H9 (cell line): ENCODE data around the gene LMO1. TPM values are rescaled to one million over a fixed set of nuclear protein-coding genes. Genes with fewer than 3 reads are reported as not detected.

Source experiments
- DNase-seq: peaks from one replicate; pipeline ENCODE4 v3.0.0-alpha.2; 2017
- H2AFZ ChIP-seq: one replicate; pipeline ENCODE4 v1.6.1; 2013; ENCODE audit warnings: mild to moderate bottlenecking, low read length, control low read depth, moderate library complexity
- H2AK5ac ChIP-seq: 2 replicates; pipeline ENCODE4 v1.6.1; 2013; ENCODE audit warnings: low read length, control low read depth, mixed read lengths; ENCODE audit not compliant: insufficient read length
- H2BK120ac ChIP-seq: one replicate; pipeline ENCODE4 v1.6.1; 2013; ENCODE audit warnings: low read depth, mild to moderate bottlenecking, low read length, control low read depth, inconsistent platforms; ENCODE audit not compliant: poor library complexity, severe bottlenecking
- H2BK12ac ChIP-seq: 2 replicates; pipeline ENCODE4 v1.6.1; 2013; ENCODE audit warnings: low read length, control low read depth, mixed read lengths, low read depth; ENCODE audit not compliant: insufficient read length
- H2BK15ac ChIP-seq: 2 replicates; pipeline ENCODE4 v1.6.1; 2013; ENCODE audit warnings: low read depth, low read length, control low read depth
- H2BK20ac ChIP-seq: one replicate; pipeline ENCODE4 v1.6.1; 2013; ENCODE audit warnings: low read depth, mild to moderate bottlenecking, low read length, control low read depth, inconsistent platforms; ENCODE audit not compliant: poor library complexity, severe bottlenecking
- H2BK5ac ChIP-seq: 2 replicates; pipeline ENCODE4 v1.6.1; 2013; ENCODE audit warnings: low read length, control low read depth, mixed read lengths; ENCODE audit not compliant: insufficient read length
- H3K14ac ChIP-seq: 2 replicates; pipeline ENCODE4 v1.6.1; 2013; ENCODE audit warnings: low read length, control low read depth; ENCODE audit not compliant: insufficient read depth
- H3K18ac ChIP-seq: 2 replicates; pipeline ENCODE4 v1.6.1; 2013; ENCODE audit warnings: low read depth, mild to moderate bottlenecking, mixed read lengths, low read length, control low read depth; ENCODE audit not compliant: insufficient read length
- H3K23ac ChIP-seq: 2 replicates; pipeline ENCODE4 v1.6.1; 2013; ENCODE audit warnings: low read length, control low read depth, mixed read lengths, low read depth; ENCODE audit not compliant: insufficient read length
- H3K23me2 ChIP-seq: 2 replicates; pipeline ENCODE4 v1.6.1; 2013; ENCODE audit warnings: low read depth, mild to moderate bottlenecking, mixed read lengths, low read length, control low read depth; ENCODE audit not compliant: insufficient read length, poor library complexity, severe bottlenecking
- H3K27ac ChIP-seq: 2 replicates; pipeline ENCODE4 v1.5.1; 2013; ENCODE audit warnings: low read length, control low read depth, mixed read lengths, low read depth; ENCODE audit not compliant: insufficient read length
- H3K27me3 ChIP-seq: 2 replicates; pipeline ENCODE4 v1.6.1; 2013; ENCODE audit warnings: low read length, control low read depth, inconsistent platforms; ENCODE audit not compliant: insufficient read depth
- H3K4ac ChIP-seq: 2 replicates; pipeline ENCODE4 v1.6.1; 2013; ENCODE audit warnings: low read depth, mild to moderate bottlenecking, control low read depth, inconsistent platforms, low read length, moderate library complexity
- H3K4me1 ChIP-seq: 2 replicates; pipeline ENCODE4 v1.6.1; 2013; ENCODE audit warnings: low read length, control low read depth, inconsistent platforms; ENCODE audit not compliant: insufficient read depth
- H3K4me2 ChIP-seq: 2 replicates; pipeline ENCODE4 v1.6.1; 2013; ENCODE audit warnings: low read length, control low read depth, mixed read lengths; ENCODE audit not compliant: insufficient read length, insufficient read depth
- H3K56ac ChIP-seq: 2 replicates; pipeline ENCODE4 v1.6.1; 2013; ENCODE audit warnings: low read depth, mild to moderate bottlenecking, mixed read lengths, low read length, control low read depth; ENCODE audit not compliant: insufficient read length
- H3K79me1 ChIP-seq: 2 replicates; pipeline ENCODE4 v1.6.1; 2013; ENCODE audit warnings: low read depth, mild to moderate bottlenecking, moderate library complexity, low read length, control low read depth, inconsistent platforms; ENCODE audit not compliant: insufficient read depth, poor library complexity, severe bottlenecking
- H3K79me2 ChIP-seq: 2 replicates; pipeline ENCODE4 v1.6.1; 2013; ENCODE audit warnings: low read length, control low read depth, inconsistent platforms; ENCODE audit not compliant: insufficient read depth
- H3K9ac ChIP-seq: 2 replicates; pipeline ENCODE4 v1.6.1; 2013; ENCODE audit warnings: low read length, control low read depth, mixed read lengths; ENCODE audit not compliant: insufficient read length; ENCODE audit errors: extremely low read depth
- H3K9me3 ChIP-seq: one replicate; pipeline ENCODE4 v1.6.1; 2013; ENCODE audit warnings: low read depth, low read length, inconsistent platforms; ENCODE audit not compliant: control insufficient read depth
- H3T11ph ChIP-seq: one replicate; pipeline ENCODE4 v1.6.1; 2013; ENCODE audit warnings: mild to moderate bottlenecking, low read length, control low read depth, inconsistent platforms
- H4K20me1 ChIP-seq: one replicate; pipeline ENCODE4 v1.6.1; 2013; ENCODE audit not compliant: control insufficient read depth, insufficient read length, insufficient read depth
- H4K5ac ChIP-seq: 2 replicates; pipeline ENCODE4 v1.6.1; 2013; ENCODE audit warnings: low read depth, mild to moderate bottlenecking, mixed read lengths, low read length, control low read depth; ENCODE audit not compliant: insufficient read length
- H4K8ac ChIP-seq: replicated peaks from 2 replicates; pipeline ENCODE4 v1.6.1; 2013; ENCODE audit warnings: low read length, control low read depth, mixed read lengths, low read depth; ENCODE audit not compliant: insufficient read length
- H4K91ac ChIP-seq: 2 replicates; pipeline ENCODE4 v1.6.1; 2013; ENCODE audit warnings: low read depth, mild to moderate bottlenecking, moderate library complexity, mixed read lengths, low read length, control low read depth; ENCODE audit not compliant: insufficient read length
- H3K27ac Mint-ChIP-seq, 3 experiments: 2 replicates in 2 of 3; 3 replicates in 1 of 3; pipeline ENCODE4 v1.8.0; 2020 to 2021; ENCODE audit warnings: mixed read lengths in 3 of 3, mild to moderate bottlenecking in 1 of 3, moderate library complexity in 1 of 3
- H3K27me3 Mint-ChIP-seq: 2 replicates; pipeline ENCODE4 v1.8.0; 2021; ENCODE audit warnings: low read depth, mild to moderate bottlenecking, moderate library complexity, mixed read lengths
- H3K36me3 Mint-ChIP-seq, 3 experiments: 2 replicates in 2 of 3; 3 replicates in 1 of 3; pipeline ENCODE4 v1.8.0; 2020 to 2021; ENCODE audit warnings: low read depth in 3 of 3, mixed read lengths in 3 of 3; ENCODE audit not compliant: insufficient read depth in 1 of 3
- H3K4me1 Mint-ChIP-seq, 2 experiments: 2 replicates each; pipeline ENCODE4 v1.8.0; 2020; ENCODE audit warnings: mixed read lengths in 2 of 2
- H3K4me3 Mint-ChIP-seq, 2 experiments: 2 replicates in 1 of 2; 3 replicates in 1 of 2; pipeline ENCODE4 v1.8.0; 2020 to 2021; ENCODE audit warnings: mild to moderate bottlenecking in 2 of 2, mixed read lengths in 2 of 2, moderate library complexity in 1 of 2
- H3K9me3 Mint-ChIP-seq, 2 experiments: 2 replicates in 1 of 2; 3 replicates in 1 of 2; pipeline ENCODE4 v1.8.0; 2020; ENCODE audit warnings: mild to moderate bottlenecking in 2 of 2, mixed read lengths in 2 of 2, moderate library complexity in 1 of 2
- WGBS: extraction: QIAGEN DNeasy Blood & Tissue Kit; methylation state at CpG from one replicate; pipeline ENCODE4 v1.1.7; 2013; ENCODE audit warnings: missing lambda C conversion rate, low lambda C conversion rate, mixed read lengths; ENCODE audit not compliant: insufficient read length; ENCODE audit errors: extremely low coverage; 5-methylcytosine and 5-hydroxymethylcytosine counted together
- total RNA-seq: library from RNA; stranded (reverse); gene quantifications from 2 replicates; pipeline ENCODE4 v1.2.1, GENCODE V29; 2021
- TF ChIP-seq, protein P1 (sequence below): fragments of 200-600 bp; sonication (generic); conservative IDR thresholded peaks from 3 replicates; pipeline ENCODE4 v1.8.0; 2021; ENCODE audit warnings: antibody characterized with exemption, mild to moderate bottlenecking

LMO1 gene
- total RNA-seq, 1 experiment from 2014 or later: 0.50 TPM

DNA sequence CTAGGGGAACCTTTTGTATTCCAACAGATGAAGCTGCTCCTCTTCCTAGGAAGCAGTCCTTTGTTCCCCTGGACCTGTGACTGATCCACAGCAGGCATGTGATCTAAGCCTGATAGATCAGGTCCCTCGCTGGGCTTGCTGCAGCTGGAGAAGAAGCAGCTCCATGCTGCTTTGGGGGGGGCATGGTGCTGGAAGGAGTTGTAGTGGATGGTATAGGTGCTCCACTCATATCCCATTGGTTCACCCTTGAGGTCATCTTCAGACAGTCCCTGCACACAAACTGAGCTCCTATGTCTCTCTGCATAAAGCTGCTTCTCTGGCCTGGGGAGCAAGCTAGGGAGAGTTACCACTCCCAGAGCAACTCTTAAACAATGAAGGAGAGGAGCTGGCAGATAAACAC lies 85.4 kb downstream of the LMO1 start:
- no peak overlapping the region for H4K8ac ChIP-seq
- no peak overlapping the region for H3K9ac ChIP-seq
- no peak overlapping the region for H3K14ac ChIP-seq
- no CpG with 5 or more reads among the region's 1 CpG for WGBS
- H3K4me2 ChIP-seq: no peak overlapping the region
- Mint-ChIP-seq H3K9me3 (no peaks in the 10 kb centered on the region; a peak in 1 of 5 replicates), H3K27ac (no peak overlapping the region), H3K36me3 (no peaks in the 10 kb centered on the region), H3K27me3 (peaks cover 44% of the 10 kb centered on the region), H3K4me1 (peaks cover 10 to 17% of the 10 kb centered on the region in 2 experiments), H3K4me3 (no peak overlapping the region)
- H2AFZ ChIP-seq: no peak overlapping the region
- no peak overlapping the region for H3K18ac ChIP-seq
- H3K23me2 ChIP-seq: no peaks in the 10 kb centered on the region
- H2BK120ac ChIP-seq: no peak overlapping the region
- H2BK12ac ChIP-seq: no peak overlapping the region
- H2BK15ac ChIP-seq: no peak overlapping the region
- no peak overlapping the region for H3K27ac ChIP-seq
- H3K27me3 ChIP-seq: no peaks in the 10 kb centered on the region
- no peak overlapping the region for H4K91ac ChIP-seq
- TF ChIP-seq, protein P1, sequence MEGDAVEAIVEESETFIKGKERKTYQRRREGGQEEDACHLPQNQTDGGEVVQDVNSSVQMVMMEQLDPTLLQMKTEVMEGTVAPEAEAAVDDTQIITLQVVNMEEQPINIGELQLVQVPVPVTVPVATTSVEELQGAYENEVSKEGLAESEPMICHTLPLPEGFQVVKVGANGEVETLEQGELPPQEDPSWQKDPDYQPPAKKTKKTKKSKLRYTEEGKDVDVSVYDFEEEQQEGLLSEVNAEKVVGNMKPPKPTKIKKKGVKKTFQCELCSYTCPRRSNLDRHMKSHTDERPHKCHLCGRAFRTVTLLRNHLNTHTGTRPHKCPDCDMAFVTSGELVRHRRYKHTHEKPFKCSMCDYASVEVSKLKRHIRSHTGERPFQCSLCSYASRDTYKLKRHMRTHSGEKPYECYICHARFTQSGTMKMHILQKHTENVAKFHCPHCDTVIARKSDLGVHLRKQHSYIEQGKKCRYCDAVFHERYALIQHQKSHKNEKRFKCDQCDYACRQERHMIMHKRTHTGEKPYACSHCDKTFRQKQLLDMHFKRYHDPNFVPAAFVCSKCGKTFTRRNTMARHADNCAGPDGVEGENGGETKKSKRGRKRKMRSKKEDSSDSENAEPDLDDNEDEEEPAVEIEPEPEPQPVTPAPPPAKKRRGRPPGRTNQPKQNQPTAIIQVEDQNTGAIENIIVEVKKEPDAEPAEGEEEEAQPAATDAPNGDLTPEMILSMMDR: no peak
- no peak overlapping the region for H2BK5ac ChIP-seq
- H3K79me2 ChIP-seq: no peaks in the 10 kb centered on the region
- H3K56ac ChIP-seq: no peak overlapping the region
- no peak overlapping the region for H2AK5ac ChIP-seq
- H3K4me1 ChIP-seq: no peaks in the 10 kb centered on the region
- H3K79me1 ChIP-seq: no peaks in the 10 kb centered on the region
- no peaks in the 10 kb centered on the region for H3K9me3 ChIP-seq
- no peak overlapping the region for H4K5ac ChIP-seq
- no peak overlapping the region for H2BK20ac ChIP-seq
- no peak overlapping the region for H3K4ac ChIP-seq
- DNase-seq: no peak
- H3K23ac ChIP-seq: no peak overlapping the region
- H4K20me1 ChIP-seq: no peaks in the 10 kb centered on the region
- H3T11ph ChIP-seq: no peak overlapping the region
